CD4-positive, alpha-beta T cell (primary cell): ENCODE measurements around the gene GPR27. TPM values are rescaled to one million over a fixed set of nuclear protein-coding genes. Genes with fewer than 3 reads are reported as not detected.

Source experiments
- ATAC-seq: fragments of 200-7000 bp; cut with Tn5 transposase; one replicate; pipeline ENCODE4 v1.10.0; 2022; ENCODE audit warnings: mild to moderate bottlenecking; ENCODE audit not compliant: poor library complexity
- CTCF ChIA-PET: fragments of 350-600 bp; sonication (Branson Sonifier 250); formaldehyde crosslinking; loops from one replicate; lab custom pipeline; 2021; ENCODE audit warnings: antibody characterized with exemption, inconsistent platforms; lab: Charles Lee
- POLR2A ChIA-PET: fragments of 350-600 bp; sonication (Branson Sonifier 250); formaldehyde crosslinking; loops from one replicate; lab custom pipeline; 2021; ENCODE audit warnings: antibody characterized with exemption, inconsistent platforms; lab: Charles Lee
- DNase-seq, 14 experiments: peaks; one replicate each; pipeline ENCODE4 v3.0.0-alpha.2; 2013 to 2020; ENCODE audit warnings: mixed read lengths in 2 of 14
- H3K27ac ChIP-seq, 2 donors: one replicate each; pipeline versions ENCODE4 v1.5.1 to v1.7.0; 2013; ENCODE audit warnings: low read length in 2 of 2, low read depth in 1 of 2, mild to moderate bottlenecking in 1 of 2
- H3K27me3 ChIP-seq, 2 experiments: 1 replicate in 1 of 2; 2 replicates in 1 of 2; pipeline versions ENCODE4 v1.6.1 to v1.7.0; 2013; ENCODE audit warnings: low read length in 2 of 2, control low read depth in 1 of 2, mild to moderate bottlenecking in 1 of 2, moderate library complexity in 1 of 2; ENCODE audit not compliant: insufficient read depth in 2 of 2, control insufficient read depth in 1 of 2
- H3K36me3 ChIP-seq: one replicate; pipeline ENCODE4 v1.6.1; 2013; ENCODE audit warnings: low read length, control low read depth; ENCODE audit not compliant: insufficient read depth
- H3K4me1 ChIP-seq: one replicate; pipeline ENCODE4 v1.6.1; 2013; ENCODE audit warnings: low read length, control low read depth; ENCODE audit not compliant: insufficient read depth
- H3K4me3 ChIP-seq: one replicate; pipeline ENCODE4 v1.5.1; 2013; ENCODE audit warnings: mild to moderate bottlenecking, low read length, moderate library complexity
- H3K9me3 ChIP-seq, 2 experiments: 1 replicate in 1 of 2; 2 replicates in 1 of 2; pipeline versions ENCODE4 v1.6.1 to v1.7.0; 2013; ENCODE audit warnings: low read length in 2 of 2, mild to moderate bottlenecking in 2 of 2, control low read depth in 1 of 2, moderate library complexity in 1 of 2; ENCODE audit not compliant: control insufficient read depth in 1 of 2, insufficient read depth in 1 of 2
- H3K27ac Mint-ChIP-seq: one replicate; pipeline ENCODE4 v1.8.0; 2020; ENCODE audit warnings: mixed read lengths
- H3K27me3 Mint-ChIP-seq: one replicate; pipeline ENCODE4 v1.8.0; 2021; ENCODE audit warnings: mixed read lengths
- H3K36me3 Mint-ChIP-seq: one replicate; pipeline ENCODE4 v1.8.0; 2021; ENCODE audit warnings: low read depth, mixed read lengths
- H3K4me1 Mint-ChIP-seq: one replicate; pipeline ENCODE4 v1.8.0; 2021; ENCODE audit warnings: low read depth, mixed read lengths
- H3K4me3 Mint-ChIP-seq: one replicate; pipeline ENCODE4 v1.8.0; 2020; ENCODE audit warnings: mild to moderate bottlenecking, mixed read lengths
- H3K9me3 Mint-ChIP-seq: one replicate; pipeline ENCODE4 v1.8.0; 2020; ENCODE audit warnings: mixed read lengths
- CTCF ChIP-seq: fragments of 200-600 bp; IDR thresholded peaks from one replicate; pipeline ENCODE4 v1.8.0; 2022; ENCODE audit warnings: antibody characterized with exemption, mild to moderate bottlenecking
- intact Hi-C, 2 experiments: fragments of 100-400 bp; cut with DNase I in 1 of 2; cut with micrococcal nuclease in 1 of 2; formaldehyde crosslinking; loops; one replicate each; pipeline versions ENCODE4 v1.15.1 to v1.9.0; 2023 to 2025; cut with DNase I, micrococcal nuclease
- total RNA-seq, 174 experiments: library from RNA in 2 of 174; stranded (reverse) in 2 of 174; gene quantifications; one replicate each; pipeline ENCODE4 v1.2.3 and lab custom pipeline; 2021 to 2026

Gene GPR27
- total RNA-seq, 2 experiments from 2014 or later: 0.84 to 1.1 TPM

DNA sequence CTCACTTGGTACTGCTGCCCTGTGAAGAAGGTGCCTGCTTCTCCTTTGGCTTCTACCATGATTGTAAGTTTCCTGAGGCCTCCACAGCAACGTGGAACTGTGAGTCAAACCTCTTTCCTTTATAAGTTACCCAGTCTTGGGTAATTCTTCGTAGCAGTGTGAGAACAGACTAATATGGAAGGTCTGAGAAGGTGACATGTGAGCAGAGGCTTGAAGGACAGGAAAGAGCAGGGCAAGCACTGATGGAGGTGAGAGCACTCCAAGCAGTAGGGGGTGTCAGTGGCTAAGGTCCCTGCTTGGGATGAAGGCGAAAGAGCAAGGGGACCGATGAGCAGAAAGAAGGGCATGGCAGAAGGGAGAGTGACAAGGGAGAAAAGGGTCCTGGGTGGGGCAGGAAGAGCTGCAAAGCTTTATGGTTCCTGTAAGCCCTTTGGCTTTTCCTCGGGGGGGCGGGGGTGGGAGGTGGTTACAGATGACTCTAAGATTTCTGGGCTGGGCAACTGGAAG is 32.0 kb upstream of the GPR27 start:
- peaks cover 70% of the 10 kb centered on the region for H3K4me1 ChIP-seq
- peak; percentile 36 for ATAC-seq
- H3K4me3 Mint-ChIP-seq: peak overlapping the region; percentile 89
- no peaks in the 10 kb centered on the region for H3K27me3 ChIP-seq
- H3K36me3 ChIP-seq: peaks cover 5% of the 10 kb centered on the region
- H3K27ac ChIP-seq: peak overlapping the region; percentile 43 to 63
- peaks cover 45% of the 10 kb centered on the region for H3K36me3 Mint-ChIP-seq
- peak overlapping the region; percentile 3 for H3K4me3 ChIP-seq
- POLR2A ChIA-PET: interaction anchor here (1.3 to 5.2 kb wide), 3 partner anchors 11 to 1017 kb away, joined by 3 to 24 read pairs (median 3); no protein-coding TSS in a partner anchor
- DNase-seq: peak in 8 of 14 experiments; percentile 23 to 75 (median 45)
- H3K4me1 Mint-ChIP-seq: peaks cover 84% of the 10 kb centered on the region
- no peak for TF ChIP-seq CTCF
- no peaks in the 10 kb centered on the region for H3K9me3 ChIP-seq
- CTCF ChIA-PET: no interaction called here
- H3K27me3 Mint-ChIP-seq: no peaks in the 10 kb centered on the region
- peak overlapping the region; percentile 91 for H3K27ac Mint-ChIP-seq
- intact Hi-C loops: loop anchor here (2.0 to 10.0 kb wide), 2 partner anchors 19 to 533 kb away; no protein-coding TSS in a partner anchor
- H3K9me3 Mint-ChIP-seq: no peaks in the 10 kb centered on the region

DNA sequence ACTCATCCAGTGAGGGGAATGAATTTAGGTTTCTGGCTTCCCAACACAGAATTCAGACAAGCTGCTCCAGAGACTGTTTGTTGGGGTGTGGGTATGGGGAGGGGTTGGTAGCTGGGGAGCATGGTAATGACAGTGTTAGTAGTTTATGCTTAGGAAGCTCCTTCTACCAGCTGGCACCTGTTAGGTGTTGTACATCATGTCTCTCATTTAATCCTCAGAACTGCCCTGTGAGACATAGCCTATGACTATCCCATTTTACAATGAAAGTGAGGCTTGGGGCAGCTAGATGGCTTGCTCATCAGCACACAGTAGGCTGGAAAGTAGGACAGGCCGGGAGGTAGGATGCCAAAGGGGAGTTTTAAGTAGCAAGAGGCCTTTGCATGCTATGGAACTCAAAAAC is 31.0 kb upstream of the GPR27 start:
- ChIA-PET POLR2A (interaction anchor here (1.4 to 5.2 kb wide), 3 partner anchors 12 to 140 kb away, joined by 3 to 24 read pairs (median 7); no protein-coding TSS in a partner anchor), CTCF (interaction anchor here (2.4 kb wide), 1 partner anchor 11 kb away, joined by 6 read pairs; no protein-coding TSS in a partner anchor)
- Mint-ChIP-seq H3K27me3 (no peaks in the 10 kb centered on the region), H3K9me3 (no peaks in the 10 kb centered on the region), H3K36me3 (peaks cover 44% of the 10 kb centered on the region), H3K4me3 (peak overlapping the region; percentile 89), H3K27ac (peak overlapping the region; percentile 91), H3K4me1 (peaks cover 78% of the 10 kb centered on the region)
- H3K4me3 ChIP-seq: peak overlapping the region; percentile 1
- no peak for TF ChIP-seq CTCF
- DNase-seq (no peak), ATAC-seq (no peak)
- peaks cover 60% of the 10 kb centered on the region for H3K4me1 ChIP-seq
- intact Hi-C loops: loop anchor here (1.0 to 10.0 kb wide), 3 partner anchors 11 to 532 kb away; no protein-coding TSS in a partner anchor
- no peaks in the 10 kb centered on the region for H3K27me3 ChIP-seq
- peaks cover under 1% of the 10 kb centered on the region for H3K36me3 ChIP-seq
- peak overlapping the region; percentile 8 to 63 for H3K27ac ChIP-seq
- no peaks in the 10 kb centered on the region for H3K9me3 ChIP-seq

DNA sequence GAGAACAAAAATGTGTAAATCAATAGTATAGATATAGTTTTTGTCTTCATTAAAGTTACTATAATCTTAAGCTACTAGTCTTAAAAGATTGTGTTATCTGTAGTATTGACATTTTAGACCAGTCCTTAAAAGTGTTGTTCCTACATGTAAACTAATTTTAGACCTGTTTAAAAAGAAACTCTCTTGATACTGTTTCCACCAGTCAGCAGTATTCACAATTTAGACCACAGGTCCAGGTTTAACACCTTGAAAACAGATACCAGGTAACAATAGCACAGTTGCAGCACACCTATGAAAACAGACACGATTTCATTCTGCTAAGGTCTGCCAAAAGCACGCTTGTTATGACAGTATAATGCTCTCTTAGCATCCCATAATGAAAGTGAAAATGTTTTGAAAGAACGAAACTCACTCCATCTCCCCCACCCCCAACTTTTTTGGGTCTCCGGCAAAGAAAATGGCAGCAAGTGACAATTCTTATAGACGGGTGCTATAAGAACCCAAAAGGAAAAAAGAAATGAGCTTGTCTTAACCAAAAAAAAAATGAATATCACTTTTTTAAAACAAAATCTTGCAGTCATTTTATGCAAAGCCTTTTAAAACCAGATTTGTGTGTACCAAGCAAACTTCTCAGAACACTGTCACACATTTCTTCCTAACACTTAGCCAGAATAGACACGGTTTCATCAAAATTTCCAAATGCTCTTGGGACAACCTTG is 30.0 kb upstream of the GPR27 start:
- no peak for TF ChIP-seq CTCF
- H3K4me3 Mint-ChIP-seq: peak overlapping the region; percentile 89
- H3K9me3 Mint-ChIP-seq: no peaks in the 10 kb centered on the region
- ATAC-seq (peak; percentile 59), DNase-seq (peak in 11 of 14 experiments; percentile 22 to 89 (median 47))
- H3K27me3 Mint-ChIP-seq: no peaks in the 10 kb centered on the region
- peak overlapping the region; percentile 91 for H3K27ac Mint-ChIP-seq
- ChIA-PET POLR2A (interaction anchor here (1.0 to 5.2 kb wide), 5 partner anchors 13 to 1058 kb away, joined by 4 to 24 read pairs (median 5); no protein-coding TSS in a partner anchor), CTCF (interaction anchor here (1.1 to 2.4 kb wide), 2 partner anchors 12 to 13 kb away, joined by 3 to 6 read pairs; no protein-coding TSS in a partner anchor)
- Histone ChIP-seq H3K4me1 (peaks cover 62% of the 10 kb centered on the region), H3K27ac (peak overlapping the region; percentile 62 to 63), H3K36me3 (no peaks in the 10 kb centered on the region), H3K27me3 (no peaks in the 10 kb centered on the region), H3K9me3 (no peaks in the 10 kb centered on the region), H3K4me3 (peak overlapping the region; percentile 90)
- H3K36me3 Mint-ChIP-seq: peaks cover 41% of the 10 kb centered on the region
- H3K4me1 Mint-ChIP-seq: peaks cover 73% of the 10 kb centered on the region
- intact Hi-C loops: loop anchor here (1.0 to 10.0 kb wide), 3 partner anchors 12 to 531 kb away; no protein-coding TSS in a partner anchor
